ENCODE results near the gene SCLY.

SCLY gene

GRCh38 chr2:238130111-238130695 is 69.4 kb downstream of the SCLY start:
- no peaks in the 10 kb centered on the region for H3K9me3 ChIP-seq (ENCODE audit: control insufficient read depth, low read length)
- no peaks in the 10 kb centered on the region for H3K79me2 ChIP-seq
- H3K27ac ChIP-seq = no peak overlapping the region
- no peaks in the 10 kb centered on the region for H3K36me3 ChIP-seq (ENCODE audit: control insufficient read depth, insufficient read depth, low read length)
- no peak overlapping the region for H3K4me2 ChIP-seq (ENCODE audit: low read length)
- no peaks in the 10 kb centered on the region for H3K27me3 ChIP-seq (ENCODE audit: control insufficient read depth, insufficient read depth, low read length)
- no peak overlapping the region for H2AFZ ChIP-seq
- H3K4me3 ChIP-seq (ENCODE audit: low read depth, low read length) = no peak overlapping the region
- no peaks in the 10 kb centered on the region for H3K4me1 ChIP-seq
- TF ChIP-seq CTCF (IDR thresholded peaks at IDR 0.05) = no peak
- H3K9ac ChIP-seq = no peak overlapping the region

GRCh38 chr2:238130696-238131628 is 70.2 kb downstream of the SCLY start:
- TF ChIP-seq CTCF (IDR thresholded peaks at IDR 0.05) = no peak
- Histone ChIP-seq H3K4me1 (no peaks in the 10 kb centered on the region), H3K9me3 (ENCODE audit: control insufficient read depth, low read length) (no peaks in the 10 kb centered on the region), H3K9ac (no peak overlapping the region), H3K4me2 (ENCODE audit: low read length) (no peak overlapping the region), H2AFZ (no peak overlapping the region), H3K4me3 (ENCODE audit: low read depth, low read length) (no peak overlapping the region), H3K27ac (no peak overlapping the region), H3K27me3 (ENCODE audit: control insufficient read depth, insufficient read depth, low read length) (no peaks in the 10 kb centered on the region), H3K36me3 (ENCODE audit: control insufficient read depth, insufficient read depth, low read length) (no peaks in the 10 kb centered on the region), H3K79me2 (no peaks in the 10 kb centered on the region)

DNA sequence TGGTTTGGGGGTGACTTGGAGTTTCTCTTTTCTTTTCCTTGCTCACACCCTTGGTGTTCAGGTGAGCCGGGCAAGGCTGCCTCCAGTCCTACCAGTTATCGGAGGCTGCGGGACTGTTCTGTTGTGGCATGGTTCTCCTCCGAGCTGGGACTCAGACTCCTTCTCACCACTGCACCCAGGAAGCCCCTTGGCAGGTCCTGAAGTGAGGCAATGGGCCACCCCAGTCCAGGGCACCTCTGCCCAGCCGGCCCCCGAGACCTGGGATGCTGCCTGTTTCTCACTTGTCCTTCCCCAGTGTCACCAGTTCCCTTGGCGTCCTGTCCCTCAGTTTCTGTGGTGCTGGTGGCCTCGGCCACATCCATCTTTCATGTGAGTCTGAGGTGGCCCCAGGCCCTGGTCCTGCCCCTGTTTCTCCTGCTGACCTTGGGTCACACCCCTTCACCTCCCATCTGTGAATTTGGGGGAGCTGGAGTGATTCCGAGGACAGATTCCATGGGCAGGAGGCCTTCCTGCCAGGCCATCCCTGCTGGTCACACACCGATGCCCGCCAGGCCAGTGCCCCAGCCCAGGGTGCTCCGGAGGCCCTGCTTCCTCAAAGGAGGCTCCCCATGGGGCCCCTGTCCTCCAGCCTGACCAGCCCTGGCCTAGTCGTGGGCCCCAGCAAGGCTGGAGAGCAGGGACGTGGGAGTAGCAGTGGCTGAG is 71.1 kb downstream of the SCLY start:
- Histone ChIP-seq H3K4me2 (ENCODE audit: low read length) (no peak overlapping the region), H3K79me2 (no peaks in the 10 kb centered on the region), H3K9ac (no peak overlapping the region), H3K4me3 (ENCODE audit: low read depth, low read length) (no peak overlapping the region), H3K36me3 (ENCODE audit: control insufficient read depth, insufficient read depth, low read length) (no peaks in the 10 kb centered on the region), H3K27me3 (ENCODE audit: control insufficient read depth, insufficient read depth, low read length) (no peaks in the 10 kb centered on the region), H2AFZ (no peak overlapping the region), H3K9me3 (ENCODE audit: control insufficient read depth, low read length) (no peaks in the 10 kb centered on the region), H3K27ac (no peak overlapping the region), H3K4me1 (no peaks in the 10 kb centered on the region)
- TF ChIP-seq CTCF (IDR thresholded peaks at IDR 0.05) = no peak

- Histone ChIP-seq H3K9me3 (ENCODE audit: control insufficient read depth, low read length) (no peaks in the 10 kb centered on the region), H3K4me1 (no peaks in the 10 kb centered on the region), H3K79me2 (no peaks in the 10 kb centered on the region), H3K36me3 (ENCODE audit: control insufficient read depth, insufficient read depth, low read length) (no peaks in the 10 kb centered on the region), H3K4me3 (ENCODE audit: low read depth, low read length) (no peak overlapping the region), H3K27me3 (ENCODE audit: control insufficient read depth, insufficient read depth, low read length) (no peaks in the 10 kb centered on the region), H3K4me2 (ENCODE audit: low read length) (no peak overlapping the region), H3K27ac (no peak overlapping the region), H2AFZ (no peak overlapping the region), H3K9ac (no peak overlapping the region)
- TF ChIP-seq CTCF (IDR thresholded peaks at IDR 0.05) = no peak
Observed at GRCh38 chr2:238132463-238133450, 72.0 kb downstream of the SCLY start.
